ENCODE measurements around the gene SMAD2.

The SMAD2 gene

GRCh38 chr18:47898055-47898454, 32.4 kb downstream of the SMAD2 start:
- no peak for DNase-seq (ENCODE audit: low read depth in 2 of 2)

DNA sequence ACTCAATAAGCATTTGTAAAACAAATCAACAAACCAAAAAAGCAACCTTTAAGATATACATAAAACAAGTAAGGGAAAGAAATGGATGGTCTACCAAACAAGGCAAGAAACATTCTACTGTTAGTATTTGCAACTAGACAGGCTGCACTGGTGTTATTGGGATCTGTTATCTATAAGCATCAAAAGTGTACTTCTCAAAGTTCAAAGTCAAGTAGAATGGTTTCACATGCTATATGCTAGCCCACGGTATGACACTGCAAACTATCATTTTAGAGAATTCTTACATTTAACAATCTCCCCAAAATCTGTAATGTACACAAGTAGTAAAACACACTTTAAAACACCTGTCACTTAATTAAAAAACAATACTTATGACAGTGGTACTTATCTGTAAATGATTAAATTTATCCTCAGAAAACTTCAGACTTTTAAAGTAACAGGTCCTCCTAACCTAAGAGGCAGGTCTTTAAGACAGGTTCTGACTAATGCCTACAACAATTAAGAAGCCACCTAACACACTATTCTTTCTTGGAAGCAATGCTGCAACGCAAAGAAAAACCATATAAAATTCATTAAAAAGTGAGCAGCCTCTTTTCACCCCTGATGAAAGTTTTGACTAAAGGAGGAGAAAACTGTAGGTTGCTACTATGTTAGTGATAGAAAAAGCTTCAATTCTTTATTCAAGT, 34.8 kb downstream of the SMAD2 start:
- no peak for DNase-seq (ENCODE audit: low read depth in 2 of 2)

DNA sequence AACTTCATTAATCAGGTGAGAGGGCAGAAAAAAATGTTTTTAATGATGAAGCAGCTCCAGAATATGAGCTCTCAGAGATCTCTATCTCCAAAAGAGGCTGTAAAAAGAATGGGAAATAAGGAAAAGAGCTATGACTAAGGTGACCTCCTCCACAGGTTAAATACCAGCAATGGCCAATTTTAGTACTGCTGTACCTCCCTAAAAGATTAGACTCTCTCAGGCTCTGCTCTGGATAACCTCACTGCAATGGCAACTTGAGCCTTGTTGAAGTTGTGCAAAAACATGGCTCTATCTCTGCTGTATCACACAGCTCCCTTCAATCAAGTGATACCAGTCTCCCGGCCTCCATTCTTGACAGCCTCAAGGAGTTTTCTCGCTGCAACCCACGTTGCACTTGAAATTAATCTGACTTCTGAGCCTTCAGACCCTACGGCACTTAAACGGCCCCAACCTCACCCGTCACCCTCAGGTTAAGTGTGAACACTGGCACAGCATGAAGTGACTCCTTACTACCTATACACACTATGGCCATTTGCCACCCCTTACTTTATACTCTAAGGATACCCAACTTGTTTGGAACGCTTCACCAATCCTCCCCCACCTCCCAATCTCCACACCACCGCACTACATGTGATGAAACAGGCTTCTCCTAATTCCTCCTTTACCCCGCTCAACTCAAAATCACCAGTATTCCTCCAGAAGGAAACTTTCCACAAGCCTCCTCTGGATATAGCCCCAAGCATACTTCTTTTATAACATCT, 36.3 kb downstream of the SMAD2 start:
- DNase-seq (ENCODE audit: low read depth in 2 of 2) = no peak

DNA sequence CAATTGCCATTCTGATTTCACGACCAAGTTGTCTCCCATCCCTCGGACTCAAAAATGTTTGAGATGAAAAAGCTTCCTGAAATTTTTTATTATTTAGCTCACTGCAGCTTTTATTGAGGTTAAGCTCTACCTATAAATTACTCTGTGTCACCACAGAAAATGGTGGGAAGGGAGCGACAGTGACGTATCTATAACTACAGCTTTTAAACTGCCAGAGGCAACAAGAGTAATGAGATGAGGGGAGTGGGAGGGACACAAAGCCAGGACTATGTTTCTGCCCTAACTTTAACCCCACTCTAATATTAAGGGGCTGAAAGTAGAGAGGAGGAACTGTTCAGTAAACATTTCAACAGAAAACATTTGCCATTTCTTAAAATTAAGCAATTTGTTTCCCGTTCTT, 37.4 kb downstream of the SMAD2 start:
- DNase-seq (ENCODE audit: low read depth in 2 of 2) = no peak

DNA sequence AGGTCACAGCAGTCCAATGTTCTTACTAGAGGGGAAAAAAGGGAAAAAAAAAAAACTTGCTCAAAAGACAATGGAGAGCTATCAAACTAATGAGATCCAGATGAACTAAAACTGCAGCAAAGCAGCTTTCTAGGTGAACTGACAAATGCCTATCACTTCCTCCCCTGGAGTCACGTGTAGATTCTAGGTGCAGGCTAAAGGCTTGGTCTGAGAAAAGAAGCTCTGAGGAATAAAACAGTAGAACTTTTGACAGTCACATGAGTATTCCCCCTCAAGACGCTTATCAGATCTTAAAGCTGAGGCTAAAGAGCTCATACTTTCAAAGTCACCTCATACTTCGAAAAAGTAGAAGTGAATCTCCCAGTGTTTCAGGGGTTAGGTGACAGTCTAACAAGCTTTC, 42.3 kb downstream of the SMAD2 start:
- no peak for DNase-seq (ENCODE audit: low read depth in 2 of 2)

DNA sequence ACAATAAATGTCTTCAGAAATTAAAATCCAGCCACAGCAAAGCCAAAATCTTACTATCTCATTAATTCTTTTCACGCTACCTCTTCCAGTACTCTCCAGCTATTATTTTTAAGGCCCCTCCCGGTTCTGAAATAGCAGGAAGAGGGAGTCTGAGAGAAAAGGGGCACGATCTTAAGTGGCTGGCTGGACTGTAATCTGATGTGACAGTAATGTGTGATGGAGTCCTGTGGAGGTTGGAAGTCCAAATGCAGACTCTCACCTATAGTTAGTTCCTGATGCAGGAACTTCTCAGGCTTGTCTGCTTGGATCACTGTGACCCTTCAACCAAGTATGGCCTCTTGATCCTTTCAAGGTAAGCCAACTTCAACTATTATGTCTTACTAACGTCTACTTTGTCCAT, 43.2 kb downstream of the SMAD2 start:
- no peak for DNase-seq (ENCODE audit: low read depth in 2 of 2)

GRCh38 chr18:47883771-47884413, 46.6 kb downstream of the SMAD2 start:
- peak in 1 of 2 donors; percentile 42 for DNase-seq (ENCODE audit: low read depth in 2 of 2)

DNA sequence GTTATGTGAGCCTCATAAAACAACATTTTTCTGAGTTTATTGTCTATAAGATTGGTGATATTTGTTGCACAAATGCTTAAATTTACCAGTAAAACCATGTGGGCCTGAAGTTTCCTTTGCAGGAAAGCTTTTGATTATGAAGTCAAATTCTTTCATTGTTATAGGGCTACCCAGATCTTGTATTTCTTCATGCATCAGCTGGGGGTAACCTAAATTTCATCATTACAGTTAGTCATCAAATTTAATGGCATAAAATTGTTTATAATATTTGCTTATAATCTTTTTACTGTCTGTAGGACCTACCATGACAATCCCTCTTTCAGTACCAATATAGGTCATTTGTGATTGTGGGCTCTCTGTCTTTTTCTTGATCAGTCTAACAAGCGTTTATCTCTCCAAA, 47.8 kb downstream of the SMAD2 start:
- no peak for DNase-seq (ENCODE audit: low read depth in 2 of 2)

GRCh38 chr18:47881752-47882455, 48.6 kb downstream of the SMAD2 start:
- DNase-seq (ENCODE audit: low read depth in 2 of 2) = no peak

- no peak for DNase-seq (ENCODE audit: low read depth in 2 of 2)
These were observed 49.4 kb downstream of the SMAD2 start for GRCh38 chr18:47881042-47881441.

GRCh38 chr18:47877892-47878291, 52.6 kb downstream of the SMAD2 start:
- no peak for DNase-seq (ENCODE audit: low read depth in 2 of 2)

GRCh38 chr18:47876813-47877212, 53.6 kb downstream of the SMAD2 start:
- no peak for DNase-seq (ENCODE audit: low read depth in 2 of 2)

DNA sequence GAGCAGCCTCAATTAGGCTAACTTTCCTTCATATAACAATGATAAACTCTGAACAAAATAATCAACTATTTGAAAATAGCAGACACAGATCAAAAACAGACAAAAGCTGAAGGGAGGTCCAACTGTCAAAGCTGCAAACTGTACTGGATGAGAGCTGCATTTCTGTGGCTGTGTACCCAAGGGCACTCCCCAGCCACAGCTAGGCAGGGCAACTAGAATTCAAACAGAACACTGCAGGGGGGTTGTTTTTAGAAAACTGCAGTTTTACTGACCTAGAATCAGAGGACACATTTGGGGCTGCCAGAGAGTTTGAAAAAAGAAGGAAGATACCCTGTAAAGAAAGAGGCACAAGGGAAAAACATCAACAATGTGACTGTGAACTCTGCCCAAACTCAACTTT, 56.8 kb downstream of the SMAD2 start:
- DNase-seq (ENCODE audit: low read depth in 2 of 2) = no peak

DNA sequence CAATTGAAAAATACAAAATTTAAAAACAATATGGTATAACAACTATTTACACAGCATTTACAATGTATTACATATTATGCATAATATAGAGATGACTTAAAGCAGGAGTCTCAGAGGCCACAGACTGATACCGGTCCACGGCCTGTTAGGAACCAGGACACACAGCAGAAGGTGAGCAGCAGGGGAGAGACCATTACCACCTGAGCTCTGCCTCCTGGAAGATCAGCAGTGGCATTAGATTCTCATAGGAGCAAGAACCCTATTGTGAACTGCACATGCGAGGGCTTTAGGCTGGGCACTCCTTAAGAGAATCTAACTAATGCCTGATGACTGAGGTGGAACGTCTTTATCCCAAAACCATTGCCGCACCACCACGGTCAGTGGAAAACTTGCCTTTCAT, 58.0 kb downstream of the SMAD2 start:
- no peak for DNase-seq (ENCODE audit: low read depth in 2 of 2)

DNA sequence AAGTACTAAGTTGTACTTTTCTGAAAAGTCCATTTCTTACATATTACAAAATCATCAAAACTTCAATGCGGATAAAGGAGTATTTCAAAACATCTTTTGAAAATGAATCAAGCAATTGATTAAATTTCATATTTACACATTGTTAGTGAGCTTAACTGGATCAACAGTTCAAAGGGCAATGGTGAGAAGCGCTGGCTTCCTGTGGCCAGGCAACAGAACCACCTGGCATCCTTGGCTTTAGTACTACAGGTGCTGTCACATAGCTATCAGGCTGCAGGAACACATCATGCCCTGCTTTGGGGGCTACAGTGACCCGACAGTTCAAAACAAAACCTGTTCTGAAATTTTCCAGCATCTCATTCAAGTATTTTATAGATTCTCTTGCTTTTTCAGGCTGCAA, 59.2 kb downstream of the SMAD2 start:
- DNase-seq (ENCODE audit: low read depth in 2 of 2) = no peak

DNA sequence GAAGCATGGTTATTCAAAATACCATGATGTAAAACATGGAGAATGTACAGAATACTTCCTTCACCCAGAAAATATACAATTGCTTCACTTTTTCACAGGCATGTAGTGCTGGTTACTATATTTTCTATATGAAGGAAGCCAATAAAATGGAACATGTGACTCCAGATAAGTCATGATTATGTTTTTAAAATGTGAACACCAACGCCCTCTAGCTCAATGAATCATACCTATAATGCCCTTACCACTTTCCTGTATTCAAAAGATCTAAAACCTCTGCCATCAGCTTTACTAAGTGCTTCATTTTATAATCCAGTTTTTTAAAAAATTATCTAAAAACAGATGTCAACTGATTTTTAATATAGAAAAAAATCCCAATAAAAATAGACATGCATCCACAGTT, 59.9 kb downstream of the SMAD2 start:
- DNase-seq (ENCODE audit: low read depth in 2 of 2) = no peak

- DNase-seq (ENCODE audit: low read depth in 2 of 2) = no peak
These were observed 61.7 kb downstream of the SMAD2 start for GRCh38 chr18:47868744-47869143.

DNA sequence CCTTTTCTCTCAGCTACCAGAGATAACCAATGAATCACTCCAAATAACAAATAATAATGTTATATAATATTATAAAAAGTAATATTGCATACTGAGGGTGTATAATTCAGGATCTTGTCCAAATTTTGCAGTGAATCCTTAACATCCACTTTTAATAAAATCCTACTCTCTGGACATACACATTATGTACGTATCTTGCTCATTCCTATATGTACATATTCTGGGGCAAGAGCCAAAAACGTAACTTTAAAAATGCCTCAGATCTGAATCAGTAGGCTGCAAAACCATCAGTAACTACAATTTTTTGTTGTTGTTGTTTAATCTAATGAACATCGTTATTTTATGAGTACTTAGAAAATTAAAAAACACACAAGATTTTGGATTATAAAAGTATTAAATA, 65.3 kb downstream of the SMAD2 start:
- no peak for DNase-seq (ENCODE audit: low read depth in 2 of 2)

GRCh38 chr18:47863041-47863440, 67.4 kb downstream of the SMAD2 start:
- no peak for DNase-seq (ENCODE audit: low read depth in 2 of 2)

DNA sequence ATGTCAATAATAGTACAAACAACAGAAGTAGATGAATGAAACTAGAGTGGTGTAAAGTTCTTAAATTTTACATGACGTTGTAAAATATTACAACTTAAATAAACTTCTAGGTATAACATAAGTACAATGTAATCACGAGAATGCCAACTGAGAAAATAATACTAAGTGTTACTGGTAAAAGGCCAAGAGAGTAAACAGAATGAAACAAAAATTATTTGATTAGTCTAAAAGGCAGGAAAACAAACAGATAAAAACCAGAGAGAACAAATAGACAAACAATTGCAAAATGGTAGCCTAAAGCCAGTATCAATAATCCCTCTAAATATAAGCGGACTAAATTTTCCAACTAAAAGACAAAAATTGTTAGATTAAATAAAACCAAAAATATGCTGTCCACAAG, 71.9 kb downstream of the SMAD2 start:
- DNase-seq (ENCODE audit: low read depth in 2 of 2) = no peak

DNA sequence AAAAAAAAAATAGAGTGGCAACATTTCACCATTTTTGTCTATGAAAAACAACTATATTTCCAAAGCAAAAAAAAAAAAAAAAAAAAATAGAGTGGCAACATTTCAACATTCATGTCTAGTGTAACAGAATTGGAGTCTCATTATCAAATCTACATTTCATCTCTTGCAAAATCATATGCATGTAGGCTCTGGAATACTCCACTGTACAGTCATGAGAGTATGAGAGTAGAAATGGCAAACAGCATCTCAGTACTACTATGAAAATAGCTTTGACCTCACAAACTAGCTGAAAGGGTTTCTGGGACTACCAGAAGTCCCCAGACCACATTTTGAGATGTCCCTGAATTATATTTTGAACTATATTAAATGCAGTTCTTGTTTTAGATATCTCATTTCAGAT, 82.8 kb downstream of the SMAD2 start:
- DNase-seq (ENCODE audit: low read depth in 2 of 2) = no peak

DNA sequence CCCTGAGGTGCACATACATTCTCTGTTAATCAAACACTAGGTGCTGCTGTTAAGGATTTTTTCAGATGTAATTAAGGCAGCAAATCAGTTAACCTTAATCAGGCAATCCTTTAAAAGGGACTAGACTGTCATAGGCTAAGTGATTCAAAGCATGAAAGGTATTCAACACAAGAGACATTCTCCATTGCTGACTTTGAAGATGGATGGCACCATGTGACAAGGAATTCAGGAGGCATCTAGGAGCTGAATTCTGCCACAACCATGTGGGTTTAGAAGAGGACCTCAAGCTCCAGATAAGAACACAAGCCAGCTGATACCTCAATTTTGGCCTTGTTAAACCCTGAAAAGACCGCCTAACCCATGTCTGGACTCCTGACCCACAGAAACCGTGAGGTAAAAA, 84.0 kb downstream of the SMAD2 start:
- no peak for DNase-seq (ENCODE audit: low read depth in 2 of 2)
